NCI-H2107 treated with DMSO at 0.1 percent for 48 hours (cell line): Measurements from ENCODE around the gene KCNK15.

Source experiments
- DNase-seq: peaks from one replicate; lab custom pipeline; 2025; ENCODE audit not compliant: unreplicated experiment; lab: John Stamatoyannopoulos, UW

KCNK15 gene

GRCh38 chr20:44787299-44787698 lies 41.6 kb downstream of the KCNK15 start:
- no peak for DNase-seq

GRCh38 chr20:44788706-44789456 lies 43.2 kb downstream of the KCNK15 start:
- DNase-seq: no peak

GRCh38 chr20:44790638-44791393 lies 45.2 kb downstream of the KCNK15 start:
- DNase-seq: no peak

GRCh38 chr20:44792796-44793195 lies 47.1 kb downstream of the KCNK15 start:
- no peak for DNase-seq

GRCh38 chr20:44795836-44796235 lies 50.2 kb downstream of the KCNK15 start:
- no peak for DNase-seq

GRCh38 chr20:44796311-44796710 lies 50.6 kb downstream of the KCNK15 start:
- no peak for DNase-seq

GRCh38 chr20:44796758-44797457 lies 51.2 kb downstream of the KCNK15 start:
- no peak for DNase-seq

GRCh38 chr20:44799691-44800090 lies 54.0 kb downstream of the KCNK15 start:
- DNase-seq: no peak

GRCh38 chr20:44800391-44801046 lies 54.9 kb downstream of the KCNK15 start:
- DNase-seq: no peak
